Stomach (tissue), 4 donors: ENCODE measurements around the gene LRCH4.

ENCODE experiments used
- POLR2A ChIP-seq, 4 donors: fragments of 450-650 bp; IDR thresholded peaks; one replicate each; pipeline ENCODE4 v1.6.1; 2016; ENCODE audit warnings: antibody characterized with exemption in 4 of 4, control low read depth in 2 of 4, mild to moderate bottlenecking in 1 of 4, moderate library complexity in 1 of 4
- TF ChIP-seq, protein P1 (sequence below), 7 experiments: fragments of 450-650 bp in 4 of 7; fragments of 200-600 bp in 3 of 7; sonication (generic) in 3 of 7; IDR thresholded peaks; one replicate each; pipeline ENCODE4 v1.5.1; 2016 to 2019; ENCODE audit warnings: antibody characterized with exemption in 7 of 7, control low read depth in 2 of 7, mild to moderate bottlenecking in 1 of 7

DNA sequence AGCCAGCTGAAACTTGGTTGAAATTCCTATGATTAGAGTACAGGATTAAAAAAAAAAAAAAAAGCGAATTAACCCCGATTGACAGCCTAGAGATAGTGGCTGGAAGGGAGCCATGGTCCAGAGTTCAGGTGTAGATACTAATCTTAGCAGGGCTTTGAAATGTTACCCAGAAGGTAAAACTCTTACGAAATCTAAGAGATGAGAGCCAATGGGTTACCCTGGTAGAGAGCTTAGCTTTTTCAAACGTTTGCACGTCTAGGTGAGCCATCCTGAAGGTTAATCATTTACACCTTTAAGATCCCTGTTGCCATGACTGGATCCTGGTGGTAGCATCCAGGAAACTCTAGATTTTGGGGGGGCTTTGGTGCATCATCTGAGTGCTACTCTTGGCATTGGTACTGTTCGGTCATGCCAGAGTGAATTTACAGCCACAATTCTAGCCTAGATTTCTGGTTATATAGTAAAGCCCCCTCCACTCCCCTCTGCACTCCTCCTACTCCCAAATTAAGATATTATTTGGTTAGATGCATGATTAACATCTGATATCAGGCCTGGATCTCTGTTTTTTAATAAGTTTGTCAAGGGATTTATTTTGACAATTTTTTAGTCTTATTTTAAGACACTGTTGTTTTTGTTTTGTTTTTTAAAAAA is 45.7 kb downstream of the LRCH4 start:
- no peak for TF ChIP-seq POLR2A (IDR thresholded peaks at IDR 0.05)
- TF ChIP-seq, protein P1, sequence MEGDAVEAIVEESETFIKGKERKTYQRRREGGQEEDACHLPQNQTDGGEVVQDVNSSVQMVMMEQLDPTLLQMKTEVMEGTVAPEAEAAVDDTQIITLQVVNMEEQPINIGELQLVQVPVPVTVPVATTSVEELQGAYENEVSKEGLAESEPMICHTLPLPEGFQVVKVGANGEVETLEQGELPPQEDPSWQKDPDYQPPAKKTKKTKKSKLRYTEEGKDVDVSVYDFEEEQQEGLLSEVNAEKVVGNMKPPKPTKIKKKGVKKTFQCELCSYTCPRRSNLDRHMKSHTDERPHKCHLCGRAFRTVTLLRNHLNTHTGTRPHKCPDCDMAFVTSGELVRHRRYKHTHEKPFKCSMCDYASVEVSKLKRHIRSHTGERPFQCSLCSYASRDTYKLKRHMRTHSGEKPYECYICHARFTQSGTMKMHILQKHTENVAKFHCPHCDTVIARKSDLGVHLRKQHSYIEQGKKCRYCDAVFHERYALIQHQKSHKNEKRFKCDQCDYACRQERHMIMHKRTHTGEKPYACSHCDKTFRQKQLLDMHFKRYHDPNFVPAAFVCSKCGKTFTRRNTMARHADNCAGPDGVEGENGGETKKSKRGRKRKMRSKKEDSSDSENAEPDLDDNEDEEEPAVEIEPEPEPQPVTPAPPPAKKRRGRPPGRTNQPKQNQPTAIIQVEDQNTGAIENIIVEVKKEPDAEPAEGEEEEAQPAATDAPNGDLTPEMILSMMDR (IDR thresholded peaks at IDR 0.05): no peak
